Naive thymus-derived CD4-positive, alpha-beta T cell (primary cell): ENCODE measurements around the gene CPN2. TPM values are rescaled to one million over a fixed set of nuclear protein-coding genes. Genes with fewer than 3 reads are reported as not detected.

Source experiments
- ATAC-seq: fragments of 150-1000 bp; cut with Tn5 transposase; 2 replicates; pipeline ENCODE4 v1.10.0; 2021; ENCODE audit warnings: mild to moderate bottlenecking, moderate library complexity
- CTCF ChIA-PET: fragments of 350-600 bp; sonication (Branson Sonifier 250); formaldehyde crosslinking; loops from one replicate; lab custom pipeline; 2021; ENCODE audit warnings: antibody characterized with exemption; lab: Charles Lee
- POLR2A ChIA-PET: fragments of 350-600 bp; sonication (Branson Sonifier 250); formaldehyde crosslinking; loops from one replicate; lab custom pipeline; 2021; ENCODE audit warnings: antibody characterized with exemption, inconsistent platforms; lab: Charles Lee
- DNase-seq, 9 donors: peaks; one replicate each; pipeline versions ENCODE4 v3.0.0 to v3.0.0-alpha.2; 2020 to 2022; ENCODE audit warnings: mixed read lengths in 1 of 9
- H3K27ac ChIP-seq: one replicate; pipeline ENCODE4 v1.7.0; 2013; ENCODE audit warnings: mild to moderate bottlenecking, low read depth, low read length, moderate library complexity
- H3K27me3 ChIP-seq, 2 donors: one replicate each; pipeline ENCODE4 v1.7.0; 2013; ENCODE audit warnings: low read length in 2 of 2, mild to moderate bottlenecking in 2 of 2, moderate library complexity in 2 of 2; ENCODE audit not compliant: control insufficient read depth in 2 of 2, insufficient read depth in 2 of 2
- H3K36me3 ChIP-seq, 3 experiments: 1 replicate in 2 of 3; 2 replicates in 1 of 3; pipeline ENCODE4 v1.7.0; 2013; ENCODE audit warnings: low read length in 3 of 3, mild to moderate bottlenecking in 3 of 3, moderate library complexity in 1 of 3; ENCODE audit not compliant: insufficient read depth in 3 of 3, control insufficient read depth in 2 of 3
- H3K4me1 ChIP-seq, 2 donors: one replicate each; pipeline ENCODE4 v1.7.0; 2013; ENCODE audit warnings: low read length in 2 of 2, mild to moderate bottlenecking in 2 of 2, moderate library complexity in 1 of 2; ENCODE audit not compliant: control insufficient read depth in 2 of 2, insufficient read depth in 2 of 2
- H3K4me3 ChIP-seq: 2 replicates; pipeline ENCODE4 v1.7.0; 2013; ENCODE audit warnings: mild to moderate bottlenecking, low read length
- H3K9me3 ChIP-seq, 3 experiments: 1 replicate in 2 of 3; 2 replicates in 1 of 3; pipeline ENCODE4 v1.7.0; 2013; ENCODE audit warnings: low read length in 3 of 3; ENCODE audit not compliant: control insufficient read depth in 2 of 3
- H3K27ac Mint-ChIP-seq, 9 donors: one replicate each; pipeline ENCODE4 v1.8.0; 2020 to 2022; ENCODE audit warnings: mixed read lengths in 9 of 9, mild to moderate bottlenecking in 8 of 9, moderate library complexity in 5 of 9, inconsistent platforms in 2 of 9
- H3K27me3 Mint-ChIP-seq, 5 donors: one replicate each; pipeline ENCODE4 v1.8.0; 2021 to 2022; ENCODE audit warnings: mixed read lengths in 5 of 5, mild to moderate bottlenecking in 1 of 5
- H3K36me3 Mint-ChIP-seq, 5 donors: one replicate each; pipeline ENCODE4 v1.8.0; 2020 to 2022; ENCODE audit warnings: mixed read lengths in 5 of 5, mild to moderate bottlenecking in 3 of 5, inconsistent platforms in 1 of 5
- H3K4me1 Mint-ChIP-seq, 7 donors: one replicate each; pipeline ENCODE4 v1.8.0; 2020 to 2022; ENCODE audit warnings: mixed read lengths in 7 of 7, mild to moderate bottlenecking in 3 of 7, inconsistent platforms in 1 of 7
- H3K4me3 Mint-ChIP-seq, 10 donors: one replicate each; pipeline ENCODE4 v1.8.0; 2020 to 2022; ENCODE audit warnings: mild to moderate bottlenecking in 10 of 10, mixed read lengths in 10 of 10, moderate library complexity in 6 of 10, inconsistent platforms in 2 of 10
- H3K9me3 Mint-ChIP-seq, 11 donors: one replicate each; pipeline ENCODE4 v1.8.0; 2020 to 2022; ENCODE audit warnings: mixed read lengths in 11 of 11, mild to moderate bottlenecking in 4 of 11, inconsistent platforms in 1 of 11, moderate library complexity in 1 of 11
- intact Hi-C, 2 donors: fragments of 100-400 bp; cut with micrococcal nuclease; formaldehyde crosslinking; loops; one replicate each; pipeline ENCODE4 v1.15.1; 2023
- polyA plus RNA-seq, 2 donors: library from polyadenylated mRNA; unstranded; fragments of 300-500 nt; fragmentation: Illumina TruSeq; gene quantifications; one replicate each; pipeline ENCODE4 v1.2.3, GENCODE V29; 2021
- total RNA-seq, 6 experiments: library from RNA in 5 of 6; stranded (reverse) in 5 of 6; gene quantifications; 1 replicate in 5 of 6; 2 replicates in 1 of 6; pipeline ENCODE4 v1.2.3 and lab custom pipeline; 2021 to 2026

The CPN2 gene
- total and polyA plus RNA-seq, 7 experiments from 2014 or later, result not detected

DNA sequence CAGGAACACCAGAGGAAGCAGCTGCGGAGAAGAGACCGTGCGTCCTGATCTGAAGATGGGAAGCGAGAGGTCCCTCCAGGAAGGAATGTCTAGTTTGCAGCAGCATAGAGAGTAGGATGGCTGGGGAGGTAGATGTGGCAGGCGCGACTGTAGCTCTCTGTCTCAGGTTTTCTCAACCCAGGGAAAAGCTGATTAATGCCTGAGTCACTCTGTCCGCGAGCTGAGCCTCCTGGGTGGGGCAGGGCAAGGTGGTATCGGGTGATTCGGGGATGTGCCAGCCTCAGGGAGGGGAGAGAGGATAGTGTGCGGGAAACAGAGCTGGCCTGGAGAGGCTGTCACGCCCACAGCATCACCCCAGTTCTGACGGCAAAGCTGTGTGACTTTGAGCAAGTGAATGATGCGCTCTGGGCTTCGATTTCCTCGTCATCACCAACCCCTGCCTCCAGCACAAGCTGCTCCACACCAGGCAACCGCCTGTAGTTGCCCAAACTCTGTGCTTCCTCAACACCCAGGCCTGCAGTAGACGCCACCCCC is 28.4 kb downstream of the CPN2 start:
- Histone ChIP-seq H3K27ac (no peak overlapping the region), H3K36me3 (no peaks in the 10 kb centered on the region), H3K4me1 (peaks cover 0 to 9% of the 10 kb centered on the region in 2 donors), H3K9me3 (peaks cover 0 to 11% (median 0%) of the 10 kb centered on the region in 3 experiments), H3K27me3 (no peaks in the 10 kb centered on the region), H3K4me3 (no peak overlapping the region)
- Mint-ChIP-seq H3K27ac (no peak overlapping the region), H3K4me1 (peaks cover 0 to 4% (median 0%) of the 10 kb centered on the region in 7 donors), H3K4me3 (peak overlapping the region in 6 of 10 donors; percentile 15 to 67 (median 36)), H3K27me3 (peaks cover 0 to 19% (median 3%) of the 10 kb centered on the region in 5 donors), H3K9me3 (peaks cover 0 to 15% (median 9%) of the 10 kb centered on the region in 11 donors), H3K36me3 (peaks cover 0 to 10% (median 7%) of the 10 kb centered on the region in 5 donors)
- ATAC-seq (no peak), DNase-seq (no peak)
- POLR2A ChIA-PET, result no interaction called here
- intact Hi-C loops, result no loop called here
- CTCF ChIA-PET, result interaction anchor here (0.5 kb wide), 1 partner anchor 13 kb away, joined by 3 read pairs; no protein-coding TSS in a partner anchor

DNA sequence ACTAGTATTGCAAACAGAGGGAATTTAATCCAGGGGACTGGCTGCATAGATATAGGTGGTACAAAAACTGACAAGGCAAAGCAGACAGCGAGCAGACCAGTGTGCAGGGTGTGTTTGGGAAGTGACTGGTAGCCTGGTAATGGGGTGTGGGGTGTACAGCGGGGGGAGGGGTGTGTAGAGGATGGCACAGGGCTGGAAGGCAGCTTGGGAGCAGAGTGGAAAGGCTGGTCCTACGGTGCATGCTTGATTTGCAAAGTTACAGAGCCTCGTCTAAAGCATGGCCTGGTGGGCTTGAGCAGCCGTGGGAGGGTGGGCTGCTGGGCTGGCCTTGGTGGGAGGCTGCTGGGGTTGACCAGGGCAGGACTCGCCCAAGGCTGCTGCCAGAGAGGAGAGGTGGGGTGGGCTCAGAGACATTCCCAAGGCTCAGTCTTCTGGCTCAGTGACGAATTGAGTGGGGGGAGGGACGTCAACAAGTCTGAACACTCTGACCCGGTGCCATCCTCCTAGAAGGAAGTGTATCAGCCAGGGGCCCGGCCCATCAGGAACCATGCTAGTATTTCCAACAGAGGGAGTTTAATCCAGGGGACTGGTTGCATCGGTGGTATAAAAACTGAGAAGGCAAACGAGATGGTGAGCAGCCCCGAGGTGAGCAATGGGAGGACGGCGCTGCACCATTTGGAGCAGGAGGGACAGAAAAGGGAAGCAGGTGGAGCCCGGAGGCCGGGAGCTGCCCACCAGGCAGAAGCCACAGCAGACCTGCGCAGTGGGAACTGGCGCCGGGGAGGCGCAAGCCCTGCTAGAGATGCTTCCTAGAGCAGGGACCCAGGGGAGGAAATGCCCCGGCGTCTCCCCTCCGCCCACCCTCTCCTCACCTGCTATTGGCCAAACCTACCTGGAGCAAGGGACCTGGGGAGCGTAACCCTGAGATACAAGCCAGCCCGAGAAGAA is 29.2 kb downstream of the CPN2 start:
- Mint-ChIP-seq H3K4me3 (peak overlapping the region in 4 of 10 donors; percentile 21 to 67 (median 36)), H3K36me3 (peaks cover 0 to 10% (median 7%) of the 10 kb centered on the region in 5 donors)

DNA sequence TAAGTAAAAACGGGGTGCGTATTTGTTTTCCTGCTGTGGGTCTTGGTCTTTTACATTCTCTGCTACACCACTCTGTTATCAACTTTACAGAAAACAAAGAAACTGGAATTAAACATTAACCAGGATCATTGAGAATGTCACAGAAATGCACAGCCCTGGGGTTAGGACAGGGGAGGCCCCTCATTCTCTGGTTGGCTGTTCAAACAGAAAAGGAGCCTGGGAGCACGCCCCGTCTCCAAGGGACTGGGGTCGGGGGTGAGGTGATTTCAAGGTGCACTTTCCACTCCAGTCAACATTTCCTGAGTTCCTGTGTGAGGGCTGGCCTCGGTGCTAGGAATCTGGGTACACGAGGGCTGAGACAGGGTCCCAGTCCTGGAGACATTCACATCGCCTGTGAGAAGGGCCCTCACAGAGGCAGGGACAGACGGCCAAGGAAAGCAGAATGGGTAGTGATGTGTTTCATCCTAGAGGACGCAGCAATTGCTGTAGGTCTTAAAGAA is 30.3 kb downstream of the CPN2 start:
- no peak for ATAC-seq
- Histone ChIP-seq H3K4me1 (peaks cover 2 to 15% of the 10 kb centered on the region in 2 donors), H3K27ac (no peak overlapping the region), H3K27me3 (peaks cover 0 to 6% of the 10 kb centered on the region in 2 donors), H3K9me3 (peaks cover 0 to 11% (median 0%) of the 10 kb centered on the region in 3 experiments), H3K4me3 (no peak overlapping the region), H3K36me3 (no peaks in the 10 kb centered on the region)
- DNase-seq, result no peak
- ChIA-PET CTCF (no interaction called here), POLR2A (no interaction called here)
- peaks cover 0 to 27% (median 12%) of the 10 kb centered on the region in 5 donors for H3K27me3 Mint-ChIP-seq
- no peak overlapping the region for H3K27ac Mint-ChIP-seq
- H3K4me1 Mint-ChIP-seq, result peaks cover 0 to 12% (median 4%) of the 10 kb centered on the region in 7 donors
- H3K9me3 Mint-ChIP-seq, result peaks cover 0 to 18% (median 9%) of the 10 kb centered on the region in 11 donors
- H3K36me3 Mint-ChIP-seq, result peaks cover 0 to 10% (median 7%) of the 10 kb centered on the region in 5 donors
- intact Hi-C loops, result no loop called here
- no peak overlapping the region for H3K4me3 Mint-ChIP-seq

More for the DNA sequence above, 29.2 kb downstream of the CPN2 start:
- intact Hi-C loops, result no loop called here
- CTCF ChIA-PET, result no interaction called here
- peaks cover 0 to 18% (median 9%) of the 10 kb centered on the region in 11 donors for H3K9me3 Mint-ChIP-seq
- ATAC-seq, result no peak
- H3K27me3 Mint-ChIP-seq, result peaks cover 0 to 24% (median 8%) of the 10 kb centered on the region in 5 donors
- no peak overlapping the region for H3K27ac ChIP-seq
- H3K4me1 Mint-ChIP-seq, result peaks cover 0 to 4% (median 0%) of the 10 kb centered on the region in 7 donors
- H3K27ac Mint-ChIP-seq, result peak overlapping the region in 1 of 9 donors; percentile 59
- no peaks in the 10 kb centered on the region for H3K36me3 ChIP-seq
- H3K27me3 ChIP-seq, result no peaks in the 10 kb centered on the region
- DNase-seq, result no peak
- peaks cover 0 to 9% of the 10 kb centered on the region in 2 donors for H3K4me1 ChIP-seq
- no peak overlapping the region for H3K4me3 ChIP-seq
- POLR2A ChIA-PET, result no interaction called here
- H3K9me3 ChIP-seq, result peaks cover 0 to 11% (median 0%) of the 10 kb centered on the region in 3 experiments

DNA sequence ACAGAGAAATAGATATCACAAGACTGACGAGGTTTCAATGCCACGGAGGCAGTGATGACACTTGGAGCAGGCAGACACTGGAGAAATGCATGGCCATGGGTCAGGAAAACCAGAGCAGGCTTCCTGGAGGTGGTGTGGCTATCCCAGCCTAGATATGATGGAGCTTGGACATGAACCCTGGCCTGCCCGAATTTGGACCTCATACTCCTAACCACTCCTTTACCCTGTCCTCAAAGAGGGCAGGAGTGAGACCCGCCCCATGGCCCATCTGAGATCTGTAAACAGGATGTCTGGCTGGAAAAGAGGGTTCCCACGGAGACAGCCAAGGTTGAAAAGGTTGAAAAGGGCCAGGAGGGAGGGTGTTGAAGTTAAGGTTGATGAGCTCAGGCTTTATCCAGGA is 31.0 kb downstream of the CPN2 start:
- no peak for ATAC-seq
- ChIA-PET POLR2A (no interaction called here), CTCF (interaction anchor here (1.0 kb wide), 1 partner anchor 28 kb away, joined by 3 read pairs; no protein-coding TSS in a partner anchor)
- Mint-ChIP-seq H3K36me3 (peaks cover 0 to 10% (median 7%) of the 10 kb centered on the region in 5 donors), H3K27ac (no peak overlapping the region), H3K4me1 (peaks cover 3 to 17% (median 6%) of the 10 kb centered on the region in 7 donors), H3K9me3 (peaks cover 1 to 18% (median 9%) of the 10 kb centered on the region in 11 donors), H3K27me3 (peaks cover 0 to 28% (median 15%) of the 10 kb centered on the region in 5 donors), H3K4me3 (no peak overlapping the region)
- DNase-seq, result no peak
- peaks cover 0 to 11% (median 0%) of the 10 kb centered on the region in 3 experiments for H3K9me3 ChIP-seq
- H3K27ac ChIP-seq, result no peak overlapping the region
- H3K4me1 ChIP-seq, result peaks cover 6 to 21% of the 10 kb centered on the region in 2 donors
- peaks cover 0 to 6% of the 10 kb centered on the region in 2 donors for H3K27me3 ChIP-seq
- intact Hi-C loops, result no loop called here
- H3K4me3 ChIP-seq, result no peak overlapping the region
- H3K36me3 ChIP-seq, result no peaks in the 10 kb centered on the region

DNA sequence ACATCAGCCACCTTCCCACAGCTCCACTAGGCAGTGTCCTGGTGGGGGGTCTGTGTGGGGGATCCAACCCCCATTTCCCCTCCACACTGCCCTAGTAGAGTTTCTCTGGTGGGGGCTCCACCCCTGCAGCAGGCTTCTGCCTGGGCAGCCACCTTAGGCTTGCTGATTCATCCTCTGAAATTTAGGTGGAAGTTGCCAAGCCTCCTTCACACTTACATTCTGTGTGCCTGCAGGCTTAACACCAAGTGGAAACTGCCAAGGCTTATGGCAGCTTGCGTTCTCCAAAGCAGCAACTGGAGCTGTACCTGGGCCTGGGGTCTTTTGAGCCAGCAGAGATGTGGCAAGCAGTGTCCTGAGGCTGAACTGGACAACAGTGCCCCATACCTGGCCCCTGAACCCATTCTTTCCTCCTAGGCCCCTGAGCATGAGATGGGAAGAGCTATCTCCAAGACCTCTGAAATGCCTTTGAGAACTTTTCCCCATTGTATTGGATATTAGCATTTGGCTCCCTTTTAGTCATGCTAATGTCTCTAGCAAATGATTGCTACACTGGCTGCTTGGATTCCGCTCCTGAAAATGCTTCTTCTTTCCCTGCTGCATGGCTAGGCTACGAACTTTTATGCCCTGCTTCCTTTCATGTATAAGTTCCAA is 32.5 kb downstream of the CPN2 start:
- peaks cover 0 to 10% (median 7%) of the 10 kb centered on the region in 5 donors for H3K36me3 Mint-ChIP-seq
- no peak overlapping the region for H3K4me3 Mint-ChIP-seq
- Histone ChIP-seq H3K36me3 (no peaks in the 10 kb centered on the region), H3K4me3 (no peak overlapping the region), H3K27me3 (peaks cover 0 to 6% of the 10 kb centered on the region in 2 donors), H3K9me3 (peaks cover 0 to 11% (median 0%) of the 10 kb centered on the region in 3 experiments), H3K4me1 (peaks cover 9 to 14% of the 10 kb centered on the region in 2 donors), H3K27ac (no peak overlapping the region)
- intact Hi-C loops, result loop anchor here in 1 of 2 donors (10.0 kb wide), 1 partner anchor 1504 kb away; no protein-coding TSS in a partner anchor
- H3K4me1 Mint-ChIP-seq, result peaks cover 5 to 23% (median 9%) of the 10 kb centered on the region in 7 donors
- ChIA-PET CTCF (no interaction called here), POLR2A (interaction anchor here (0.6 kb wide), 1 partner anchor 614 kb away, joined by 3 read pairs; no protein-coding TSS in a partner anchor)
- H3K9me3 Mint-ChIP-seq, result peaks cover 3 to 18% (median 9%) of the 10 kb centered on the region in 11 donors
- H3K27ac Mint-ChIP-seq, result no peak overlapping the region
- no peak for ATAC-seq
- DNase-seq, result no peak
- peaks cover 0 to 31% (median 17%) of the 10 kb centered on the region in 5 donors for H3K27me3 Mint-ChIP-seq
